ENCODE results near the gene CLCNKA. TPM values are rescaled to one million over a fixed set of nuclear protein-coding genes. Genes with fewer than 3 reads are reported as not detected.
"Not testable (repeated sequence)": the region's sequence is repeated elsewhere in the genome, so short reads cannot be mapped to it uniquely, and the experiment has no call there.

Gene CLCNKA
- total RNA-seq, 1 experiment from 2014 or later = not detected

GRCh38 chr1:15974855-15975254 is 47.0 kb upstream of the CLCNKA start:
- no peak for DNase-seq
- ChIA-PET POLR2A (interaction anchor here (1.7 kb wide), 1 partner anchor 140 kb away, joined by 3 read pairs; no protein-coding TSS in a partner anchor), CTCF (interaction anchor here (0.7 to 1.5 kb wide), 4 partner anchors 11 to 184 kb away, joined by 3 to 4 read pairs (median 4); no protein-coding TSS in a partner anchor)
- Mint-ChIP-seq H3K27me3 (ENCODE audit: insufficient read depth, unreplicated experiment) (no peaks in the 10 kb centered on the region), H3K9me3 (ENCODE audit: unreplicated experiment) (no peaks in the 10 kb centered on the region), H3K4me1 (ENCODE audit: low read depth, unreplicated experiment) (no peaks in the 10 kb centered on the region), H3K36me3 (ENCODE audit: insufficient read depth, unreplicated experiment) (peaks cover 12% of the 10 kb centered on the region), H3K27ac (ENCODE audit: unreplicated experiment) (no peak overlapping the region), H3K4me3 (ENCODE audit: unreplicated experiment) (peak overlapping the region; percentile 81)
- TF ChIP-seq CTCF (IDR thresholded peaks at IDR 0.05; ENCODE audit: insufficient read depth in 1 of 2, low read depth in 1 of 2, low read length in 1 of 2, severe bottlenecking in 1 of 2, unreplicated experiment in 1 of 2) = no peak
- Histone ChIP-seq H3K27me3 (replicated peaks; ENCODE audit: control insufficient read depth, insufficient read depth, low read length) (no peaks in the 10 kb centered on the region), H3K9me3 (peaks cover 4% of the 10 kb centered on the region; the same call in 1 of the 2 replicates), H3K36me3 (ENCODE audit: control insufficient read depth, insufficient read depth, low read length) (no peaks in the 10 kb centered on the region; the same call in 1 of the 2 replicates), H3K4me3 (ENCODE audit: low read depth, low read length) (peak overlapping the region; percentile 82), H3K4me1 (0 out of 2 replicates have a peak, but pooled peaks cover 4% of the 10 kb centered on the region)
- intact Hi-C loops (cut with micrococcal nuclease; ENCODE audit: unreplicated experiment) = no loop called here
- TSS peak; percentile 44 for BruUV-seq (replicated peaks)

DNA sequence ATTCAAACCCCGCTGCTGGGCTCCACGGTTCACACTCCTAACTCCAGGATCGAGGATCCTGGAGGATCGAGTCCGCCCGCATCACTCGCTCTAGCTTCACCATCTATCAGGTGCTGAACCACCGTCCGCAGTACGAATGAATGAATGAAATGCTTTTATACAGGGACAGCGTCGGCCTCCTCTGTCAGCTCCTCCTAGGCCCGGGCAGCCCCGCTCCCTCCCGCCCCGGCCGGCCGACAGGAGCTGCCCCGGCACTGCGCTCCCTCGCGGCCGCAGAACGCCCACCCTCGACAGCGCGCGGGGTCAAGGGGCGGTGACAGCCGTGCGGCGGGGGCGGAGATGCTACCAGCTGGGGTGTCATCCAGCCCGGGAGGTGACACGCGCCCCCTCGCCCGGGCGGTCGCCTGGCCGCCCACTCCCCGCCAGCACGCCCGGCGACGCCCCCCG is 46.5 kb upstream of the CLCNKA start:
- Mint-ChIP-seq H3K4me1 (ENCODE audit: low read depth, unreplicated experiment) (no peaks in the 10 kb centered on the region), H3K4me3 (ENCODE audit: unreplicated experiment) (peak overlapping the region; percentile 81), H3K9me3 (ENCODE audit: unreplicated experiment) (no peaks in the 10 kb centered on the region), H3K36me3 (ENCODE audit: insufficient read depth, unreplicated experiment) (peaks cover 12% of the 10 kb centered on the region), H3K27me3 (ENCODE audit: insufficient read depth, unreplicated experiment) (no peaks in the 10 kb centered on the region), H3K27ac (ENCODE audit: unreplicated experiment) (no peak overlapping the region)
- intact Hi-C loops (cut with micrococcal nuclease; ENCODE audit: unreplicated experiment) = no loop called here
- ChIA-PET CTCF (interaction anchor here (0.5 to 1.5 kb wide), 4 partner anchors 11 to 160 kb away, joined by 3 to 4 read pairs (median 4); no protein-coding TSS in a partner anchor), POLR2A (interaction anchor here (1.7 kb wide), 1 partner anchor 141 kb away, joined by 3 read pairs; no protein-coding TSS in a partner anchor)
- Histone ChIP-seq H3K9me3 (peaks cover 4% of the 10 kb centered on the region; the same call in 1 of the 2 replicates), H3K36me3 (ENCODE audit: control insufficient read depth, insufficient read depth, low read length) (no peaks in the 10 kb centered on the region), H3K27me3 (replicated peaks; ENCODE audit: control insufficient read depth, insufficient read depth, low read length) (no peaks in the 10 kb centered on the region), H3K4me1 (0 out of 2 replicates have a peak, but pooled peaks cover 4% of the 10 kb centered on the region), H3K4me3 (ENCODE audit: low read depth, low read length) (peak overlapping the region; percentile 82)
- peak; percentile 52 to 71 for DNase-seq
- TF ChIP-seq CTCF (IDR thresholded peaks at IDR 0.05; ENCODE audit: insufficient read depth in 1 of 2, low read depth in 1 of 2, low read length in 1 of 2, severe bottlenecking in 1 of 2, unreplicated experiment in 1 of 2) = no peak
- no TSS peak for BruUV-seq (replicated peaks)

DNA sequence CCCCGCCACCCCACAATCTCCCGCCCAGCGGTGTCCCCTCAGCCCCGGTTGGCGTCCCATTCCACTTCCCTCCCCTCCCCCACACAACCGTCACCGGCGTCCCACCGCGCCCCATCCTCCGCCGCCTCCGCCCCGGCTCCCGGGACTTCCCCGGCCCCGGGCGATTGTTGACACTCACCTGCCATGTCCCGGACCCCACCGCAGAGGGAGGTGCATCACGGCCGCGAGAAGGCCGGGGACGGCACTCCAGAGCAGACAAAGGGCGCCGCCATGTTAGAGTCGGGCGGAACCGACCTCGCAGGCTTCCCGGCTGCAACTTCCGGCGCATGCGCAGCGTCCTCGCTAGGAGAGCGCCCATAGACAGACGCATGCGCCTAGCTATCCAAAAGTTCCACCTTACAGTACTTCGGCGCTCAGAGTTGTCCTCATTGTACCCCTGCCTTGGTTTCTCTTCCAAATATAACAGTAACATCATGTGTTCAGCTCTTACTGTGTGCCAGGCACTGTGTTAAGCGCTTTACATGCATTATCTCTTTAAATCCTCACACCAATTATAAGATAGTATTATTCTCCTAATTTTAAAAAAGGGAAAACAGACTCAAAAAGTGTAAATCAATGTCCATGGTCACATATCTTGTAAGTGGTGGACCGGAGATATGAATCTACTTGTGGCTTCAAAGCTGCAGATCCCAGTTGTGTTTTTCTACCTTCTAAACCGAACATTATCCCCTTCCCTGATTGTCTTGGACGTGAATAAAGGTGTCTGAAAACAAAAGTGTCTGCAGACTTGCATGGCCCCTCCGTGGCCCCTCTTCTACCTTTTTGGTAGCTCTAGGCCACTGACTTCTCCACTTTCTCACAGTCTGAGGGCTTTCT is 45.8 kb upstream of the CLCNKA start, which contains the start of gene ZBTB17:
Gene ZBTB17, minus strand, starts transcription at position 297 of the 876 bp plus-strand sequence. CDS start 27,606 bp downstream, outside the sequence.
- POLR2A ChIA-PET = interaction anchor here (1.7 kb wide), 1 partner anchor 142 kb away, joined by 3 read pairs; no protein-coding TSS in a partner anchor
- no TSS peak for BruUV-seq (replicated peaks)
- CTCF ChIA-PET = interaction anchor here (0.5 to 1.5 kb wide), 3 partner anchors 18 to 161 kb away, joined by 3 to 4 read pairs (median 4); no protein-coding TSS in a partner anchor

DNA sequence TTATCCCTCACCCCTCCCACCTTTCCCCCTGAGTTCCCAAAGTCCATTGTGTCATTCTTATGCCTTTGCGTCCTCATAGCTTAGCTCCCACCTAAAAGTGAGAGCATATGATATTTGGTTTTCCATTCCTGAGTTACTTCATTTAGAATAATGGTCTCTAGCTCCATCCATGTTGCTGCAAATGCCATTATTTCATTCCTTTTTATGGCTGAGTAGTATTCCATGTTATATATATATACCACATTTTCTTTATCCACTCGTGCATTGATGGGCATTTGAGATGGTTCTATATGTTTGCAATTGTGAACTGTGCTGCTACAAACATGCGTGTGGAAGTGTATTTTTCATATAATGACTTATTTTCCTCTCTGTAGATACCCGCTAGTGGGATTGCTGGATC is 43.9 kb upstream of the CLCNKA start:
- H3K4me3 ChIP-seq (ENCODE audit: low read depth, low read length); H3K4me3 Mint-ChIP-seq (ENCODE audit: unreplicated experiment); H3K9me3 ChIP-seq; H3K27ac Mint-ChIP-seq (ENCODE audit: unreplicated experiment); CTCF ChIA-PET; H3K9me3 Mint-ChIP-seq (ENCODE audit: unreplicated experiment); H3K27me3 ChIP-seq (replicated peaks; ENCODE audit: control insufficient read depth, insufficient read depth, low read length); H3K4me1 ChIP-seq; H3K27me3 Mint-ChIP-seq (ENCODE audit: insufficient read depth, unreplicated experiment); BruUV-seq (replicated peaks); H3K36me3 Mint-ChIP-seq (ENCODE audit: insufficient read depth, unreplicated experiment); H3K36me3 ChIP-seq (ENCODE audit: control insufficient read depth, insufficient read depth, low read length); POLR2A ChIA-PET; H3K4me1 Mint-ChIP-seq (ENCODE audit: low read depth, unreplicated experiment); intact Hi-C loops (cut with micrococcal nuclease; ENCODE audit: unreplicated experiment); DNase-seq: not testable (repeated sequence)

More for the DNA sequence above, 45.8 kb upstream of the CLCNKA start, which contains the start of gene ZBTB17:
- no peaks in the 10 kb centered on the region for H3K9me3 Mint-ChIP-seq (ENCODE audit: unreplicated experiment)
- H3K27ac Mint-ChIP-seq (ENCODE audit: unreplicated experiment) = peak within 1 kb of the TSS; percentile 55
- TF ChIP-seq CTCF (IDR thresholded peaks at IDR 0.05; ENCODE audit: insufficient read depth in 1 of 2, low read depth in 1 of 2, low read length in 1 of 2, severe bottlenecking in 1 of 2, unreplicated experiment in 1 of 2) = no peak
- peak; percentile 91 for DNase-seq
- H3K4me1 Mint-ChIP-seq (ENCODE audit: low read depth, unreplicated experiment) = no peaks in the 10 kb centered on the region
- peaks cover 4% of the 10 kb centered on the region; the same call in 1 of the 2 replicates for H3K9me3 ChIP-seq
- 0 out of 2 replicates have a peak, but pooled peaks cover 4% of the 10 kb centered on the region for H3K4me1 ChIP-seq
- H3K4me3 ChIP-seq (ENCODE audit: low read depth, low read length) = peak within 1 kb of the TSS; percentile 82
- peak within 1 kb of the TSS; percentile 81 for H3K4me3 Mint-ChIP-seq (ENCODE audit: unreplicated experiment)
- no peaks in the 10 kb centered on the region for H3K36me3 ChIP-seq (ENCODE audit: control insufficient read depth, insufficient read depth, low read length)
- H3K27me3 ChIP-seq (replicated peaks; ENCODE audit: control insufficient read depth, insufficient read depth, low read length) = no peaks in the 10 kb centered on the region
- peaks cover 12% of the 10 kb centered on the region for H3K36me3 Mint-ChIP-seq (ENCODE audit: insufficient read depth, unreplicated experiment)
- H3K27me3 Mint-ChIP-seq (ENCODE audit: insufficient read depth, unreplicated experiment) = no peaks in the 10 kb centered on the region
- intact Hi-C loops (cut with micrococcal nuclease; ENCODE audit: unreplicated experiment) = no loop called here

Measured in Caco-2 (cell line).